ENCODE results near the gene PEX10. TPM values are rescaled to one million over a fixed set of nuclear protein-coding genes. Genes with fewer than 3 reads are reported as not detected.

Gene PEX10
- total RNA-seq, 1 donor from 2014 or later = 14.6 TPM

GRCh38 chr1:2404142-2404889 lies 8.0 kb downstream of the PEX10 start:
- intact Hi-C loops (cut with DNase I) = no loop called here
- no peak overlapping the region for H3K27ac ChIP-seq
- ATAC-seq = no peak

GRCh38 chr1:2403273-2403672 lies 9.1 kb downstream of the PEX10 start:
- ATAC-seq = no peak
- Histone ChIP-seq H3K9me3 (no peaks in the 10 kb centered on the region), H3K4me3 (no peak overlapping the region), H3K4me1 (no peaks in the 10 kb centered on the region), H3K36me3 (peaks cover 91% of the 10 kb centered on the region), H3K27ac (no peak overlapping the region), H3K27me3 (no peaks in the 10 kb centered on the region)
- no peak for DNase-seq
- TF ChIP-seq, protein P1, sequence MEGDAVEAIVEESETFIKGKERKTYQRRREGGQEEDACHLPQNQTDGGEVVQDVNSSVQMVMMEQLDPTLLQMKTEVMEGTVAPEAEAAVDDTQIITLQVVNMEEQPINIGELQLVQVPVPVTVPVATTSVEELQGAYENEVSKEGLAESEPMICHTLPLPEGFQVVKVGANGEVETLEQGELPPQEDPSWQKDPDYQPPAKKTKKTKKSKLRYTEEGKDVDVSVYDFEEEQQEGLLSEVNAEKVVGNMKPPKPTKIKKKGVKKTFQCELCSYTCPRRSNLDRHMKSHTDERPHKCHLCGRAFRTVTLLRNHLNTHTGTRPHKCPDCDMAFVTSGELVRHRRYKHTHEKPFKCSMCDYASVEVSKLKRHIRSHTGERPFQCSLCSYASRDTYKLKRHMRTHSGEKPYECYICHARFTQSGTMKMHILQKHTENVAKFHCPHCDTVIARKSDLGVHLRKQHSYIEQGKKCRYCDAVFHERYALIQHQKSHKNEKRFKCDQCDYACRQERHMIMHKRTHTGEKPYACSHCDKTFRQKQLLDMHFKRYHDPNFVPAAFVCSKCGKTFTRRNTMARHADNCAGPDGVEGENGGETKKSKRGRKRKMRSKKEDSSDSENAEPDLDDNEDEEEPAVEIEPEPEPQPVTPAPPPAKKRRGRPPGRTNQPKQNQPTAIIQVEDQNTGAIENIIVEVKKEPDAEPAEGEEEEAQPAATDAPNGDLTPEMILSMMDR (IDR thresholded peaks at IDR 0.05) = no peak
- intact Hi-C loops (cut with DNase I) = no loop called here

More at GRCh38 chr1:2404142-2404889, 8.0 kb downstream of the PEX10 start:
- no peak for DNase-seq
- TF ChIP-seq, protein P1 (IDR thresholded peaks at IDR 0.05) = no peak
- Histone ChIP-seq H3K36me3 (peaks cover 83% of the 10 kb centered on the region), H3K4me1 (no peaks in the 10 kb centered on the region), H3K9me3 (no peaks in the 10 kb centered on the region), H3K4me3 (no peak overlapping the region), H3K27me3 (no peaks in the 10 kb centered on the region)

GRCh38 chr1:2402420-2402819 lies 9.9 kb downstream of the PEX10 start:
- no peak for DNase-seq
- TF ChIP-seq, protein P1 (IDR thresholded peaks at IDR 0.05) = no peak
- ATAC-seq = no peak
- no peak overlapping the region for H3K4me3 ChIP-seq
- intact Hi-C loops (cut with DNase I) = no loop called here
- no peaks in the 10 kb centered on the region for H3K9me3 ChIP-seq
- H3K27me3 ChIP-seq = no peaks in the 10 kb centered on the region
- H3K27ac ChIP-seq = no peak overlapping the region
- H3K4me1 ChIP-seq = no peaks in the 10 kb centered on the region
- peaks cover 94% of the 10 kb centered on the region for H3K36me3 ChIP-seq

- TF ChIP-seq, protein P1 (IDR thresholded peaks at IDR 0.05) = no peak
- no peak overlapping the region for H3K4me3 ChIP-seq
- DNase-seq = no peak
- no peaks in the 10 kb centered on the region for H3K27me3 ChIP-seq
- H3K27ac ChIP-seq = no peak overlapping the region
- no peak for ATAC-seq
- peaks cover 96% of the 10 kb centered on the region for H3K36me3 ChIP-seq
- intact Hi-C loops (cut with DNase I) = no loop called here
- no peaks in the 10 kb centered on the region for H3K9me3 ChIP-seq
- no peaks in the 10 kb centered on the region for H3K4me1 ChIP-seq
Measured at GRCh38 chr1:2400950-2401649, 11.3 kb downstream of the PEX10 start.

- no peaks in the 10 kb centered on the region for H3K4me1 ChIP-seq
- ATAC-seq (no peak), DNase-seq (no peak)
- TF ChIP-seq, protein P1 (IDR thresholded peaks at IDR 0.05) = no peak
- H3K9me3 ChIP-seq = no peaks in the 10 kb centered on the region
- no peaks in the 10 kb centered on the region for H3K27me3 ChIP-seq
- intact Hi-C loops (cut with DNase I) = no loop called here
- H3K36me3 ChIP-seq = peaks cover 96% of the 10 kb centered on the region
- H3K4me3 ChIP-seq = no peak overlapping the region
- no peak overlapping the region for H3K27ac ChIP-seq
Measured at GRCh38 chr1:2400576-2400909, 11.8 kb downstream of the PEX10 start.

All from upper lobe of right lung (tissue), 1 donor.